ENCODE data around the gene SCAF8.
"Not testable (repeated sequence)": the region's sequence is repeated elsewhere in the genome, so short reads cannot be mapped to it uniquely, and the experiment has no call there.

Gene SCAF8

GRCh38 chr6:154710689-154711088 is 22.5 kb upstream of the SCAF8 start:
- H3K27ac ChIP-seq (ENCODE audit: low read length) = no peak overlapping the region
- no peaks in the 10 kb centered on the region for H3K4me1 ChIP-seq (ENCODE audit: control insufficient read depth in 1 of 2, insufficient read depth in 2 of 2, low read length in 2 of 2)
- no peak overlapping the region for H3K4me3 ChIP-seq (ENCODE audit: low read depth in 1 of 2, low read length in 2 of 2)
- no peaks in the 10 kb centered on the region for H3K9me3 ChIP-seq (ENCODE audit: control insufficient read depth in 1 of 2, low read length in 2 of 2)
- no peaks in the 10 kb centered on the region for H3K36me3 ChIP-seq (ENCODE audit: control insufficient read depth in 1 of 2, insufficient read depth in 2 of 2, low read length in 2 of 2)
- H3K27me3 ChIP-seq (ENCODE audit: low read depth, low read length) = no peaks in the 10 kb centered on the region

GRCh38 chr6:154715446-154715845 is 17.8 kb upstream of the SCAF8 start:
- Histone ChIP-seq H3K27ac (ENCODE audit: low read length) (no peak overlapping the region), H3K4me3 (ENCODE audit: low read depth in 1 of 2, low read length in 2 of 2) (no peak overlapping the region), H3K4me1 (ENCODE audit: control insufficient read depth in 1 of 2, insufficient read depth in 2 of 2, low read length in 2 of 2) (no peaks in the 10 kb centered on the region), H3K9me3 (ENCODE audit: control insufficient read depth in 1 of 2, low read length in 2 of 2) (peaks cover 0 to 12% of the 10 kb centered on the region in 2 donors), H3K27me3 (ENCODE audit: low read depth, low read length) (no peaks in the 10 kb centered on the region), H3K36me3 (ENCODE audit: control insufficient read depth in 1 of 2, insufficient read depth in 2 of 2, low read length in 2 of 2) (no peaks in the 10 kb centered on the region)

- not testable (repeated sequence) for H3K4me3 ChIP-seq (ENCODE audit: low read depth in 1 of 2, low read length in 2 of 2)
Measured at GRCh38 chr6:154716350-154716749, 16.9 kb upstream of the SCAF8 start.

GRCh38 chr6:154719433-154719832 is 13.8 kb upstream of the SCAF8 start:
- Histone ChIP-seq H3K27me3 (ENCODE audit: low read depth, low read length) (no peaks in the 10 kb centered on the region), H3K4me3 (ENCODE audit: low read depth in 1 of 2, low read length in 2 of 2) (no peak overlapping the region), H3K36me3 (ENCODE audit: control insufficient read depth in 1 of 2, insufficient read depth in 2 of 2, low read length in 2 of 2) (no peaks in the 10 kb centered on the region), H3K27ac (ENCODE audit: low read length) (no peak overlapping the region), H3K9me3 (ENCODE audit: control insufficient read depth in 1 of 2, low read length in 2 of 2) (peaks cover 0 to 14% of the 10 kb centered on the region in 2 donors), H3K4me1 (ENCODE audit: control insufficient read depth in 1 of 2, insufficient read depth in 2 of 2, low read length in 2 of 2) (no peaks in the 10 kb centered on the region)

More at GRCh38 chr6:154716350-154716749, 16.9 kb upstream of the SCAF8 start:
- H3K36me3 ChIP-seq (ENCODE audit: control insufficient read depth in 1 of 2, insufficient read depth in 2 of 2, low read length in 2 of 2); H3K4me1 ChIP-seq (ENCODE audit: control insufficient read depth in 1 of 2, insufficient read depth in 2 of 2, low read length in 2 of 2); H3K27ac ChIP-seq (ENCODE audit: low read length); H3K27me3 ChIP-seq (ENCODE audit: low read depth, low read length): not testable (repeated sequence)
- peaks cover 0 to 14% of the 10 kb centered on the region in 2 donors for H3K9me3 ChIP-seq (ENCODE audit: control insufficient read depth in 1 of 2, low read length in 2 of 2)

GRCh38 chr6:154719854-154720253 is 13.4 kb upstream of the SCAF8 start:
- Histone ChIP-seq H3K27ac (ENCODE audit: low read length) (no peak overlapping the region), H3K27me3 (ENCODE audit: low read depth, low read length) (no peaks in the 10 kb centered on the region), H3K36me3 (ENCODE audit: control insufficient read depth in 1 of 2, insufficient read depth in 2 of 2, low read length in 2 of 2) (no peaks in the 10 kb centered on the region), H3K9me3 (ENCODE audit: control insufficient read depth in 1 of 2, low read length in 2 of 2) (peaks cover 0 to 14% of the 10 kb centered on the region in 2 donors), H3K4me1 (ENCODE audit: control insufficient read depth in 1 of 2, insufficient read depth in 2 of 2, low read length in 2 of 2) (no peaks in the 10 kb centered on the region), H3K4me3 (ENCODE audit: low read depth in 1 of 2, low read length in 2 of 2) (no peak overlapping the region)

GRCh38 chr6:154721460-154721859 is 11.8 kb upstream of the SCAF8 start:
- Histone ChIP-seq H3K27ac (ENCODE audit: low read length) (no peak overlapping the region), H3K4me3 (ENCODE audit: low read depth in 1 of 2, low read length in 2 of 2) (no peak overlapping the region), H3K9me3 (ENCODE audit: control insufficient read depth in 1 of 2, low read length in 2 of 2) (peaks cover 0 to 14% of the 10 kb centered on the region in 2 donors), H3K27me3 (ENCODE audit: low read depth, low read length) (no peaks in the 10 kb centered on the region), H3K36me3 (ENCODE audit: control insufficient read depth in 1 of 2, insufficient read depth in 2 of 2, low read length in 2 of 2) (no peaks in the 10 kb centered on the region), H3K4me1 (ENCODE audit: control insufficient read depth in 1 of 2, insufficient read depth in 2 of 2, low read length in 2 of 2) (no peaks in the 10 kb centered on the region)

GRCh38 chr6:154726887-154727286 is 6.3 kb upstream of the SCAF8 start:
- Histone ChIP-seq H3K4me3 (ENCODE audit: low read depth in 1 of 2, low read length in 2 of 2) (no peak overlapping the region), H3K27ac (ENCODE audit: low read length) (no peak overlapping the region), H3K9me3 (ENCODE audit: control insufficient read depth in 1 of 2, low read length in 2 of 2) (no peaks in the 10 kb centered on the region), H3K36me3 (ENCODE audit: control insufficient read depth in 1 of 2, insufficient read depth in 2 of 2, low read length in 2 of 2) (no peaks in the 10 kb centered on the region), H3K27me3 (ENCODE audit: low read depth, low read length) (no peaks in the 10 kb centered on the region), H3K4me1 (ENCODE audit: control insufficient read depth in 1 of 2, insufficient read depth in 2 of 2, low read length in 2 of 2) (peaks cover 0 to under 1% of the 10 kb centered on the region in 2 donors)

GRCh38 chr6:154731296-154732218 is 1.7 kb upstream of the SCAF8 start:
- no peaks in the 10 kb centered on the region for H3K9me3 ChIP-seq (ENCODE audit: control insufficient read depth in 1 of 2, low read length in 2 of 2)
- peaks cover 0 to 28% of the 10 kb centered on the region in 2 donors for H3K4me1 ChIP-seq (ENCODE audit: control insufficient read depth in 1 of 2, insufficient read depth in 2 of 2, low read length in 2 of 2)
- no peaks in the 10 kb centered on the region for H3K27me3 ChIP-seq (ENCODE audit: low read depth, low read length)
- no peak overlapping the region for H3K27ac ChIP-seq (ENCODE audit: low read length)
- H3K4me3 ChIP-seq (ENCODE audit: low read depth in 1 of 2, low read length in 2 of 2) = no peak overlapping the region
- peaks cover 0 to 10% of the 10 kb centered on the region in 2 donors for H3K36me3 ChIP-seq (ENCODE audit: control insufficient read depth in 1 of 2, insufficient read depth in 2 of 2, low read length in 2 of 2)

GRCh38 chr6:154732538-154733182 is 556 bp upstream of the SCAF8 start:
- Histone ChIP-seq H3K36me3 (ENCODE audit: control insufficient read depth in 1 of 2, insufficient read depth in 2 of 2, low read length in 2 of 2) (peaks cover 0 to 10% of the 10 kb centered on the region in 2 donors), H3K4me3 (ENCODE audit: low read depth in 1 of 2, low read length in 2 of 2) (peak overlapping the region; percentile 86 to 88), H3K4me1 (ENCODE audit: control insufficient read depth in 1 of 2, insufficient read depth in 2 of 2, low read length in 2 of 2) (peaks cover 4 to 37% of the 10 kb centered on the region in 2 donors), H3K9me3 (ENCODE audit: control insufficient read depth in 1 of 2, low read length in 2 of 2) (no peaks in the 10 kb centered on the region), H3K27ac (ENCODE audit: low read length) (peak overlapping the region; percentile 77), H3K27me3 (ENCODE audit: low read depth, low read length) (no peaks in the 10 kb centered on the region)

- Histone ChIP-seq H3K9me3 (ENCODE audit: control insufficient read depth in 1 of 2, low read length in 2 of 2) (no peaks in the 10 kb centered on the region), H3K27ac (ENCODE audit: low read length) (peak overlapping the region; percentile 81), H3K4me3 (ENCODE audit: low read depth in 1 of 2, low read length in 2 of 2) (peak overlapping the region; percentile 86 to 88), H3K4me1 (ENCODE audit: control insufficient read depth in 1 of 2, insufficient read depth in 2 of 2, low read length in 2 of 2) (peaks cover 7 to 48% of the 10 kb centered on the region in 2 donors), H3K36me3 (ENCODE audit: control insufficient read depth in 1 of 2, insufficient read depth in 2 of 2, low read length in 2 of 2) (peaks cover 0 to 10% of the 10 kb centered on the region in 2 donors), H3K27me3 (ENCODE audit: low read depth, low read length) (no peaks in the 10 kb centered on the region)
Measured at GRCh38 chr6:154733626-154734382, 588 bp downstream of the SCAF8 start.
